Measurements from ENCODE around the gene GLIPR2. TPM values are rescaled to one million over a fixed set of nuclear protein-coding genes. Genes with fewer than 3 reads are reported as not detected.
A peak's percentile ranks its signal among the peaks of the same experiment; 100 is the strongest.
"Not testable (repeated sequence)": the region's sequence is repeated elsewhere in the genome, so short reads cannot be mapped to it uniquely, and the experiment has no call there.

GLIPR2 gene
- total RNA-seq, 1 experiment from 2014 or later, result 9.7 TPM

DNA sequence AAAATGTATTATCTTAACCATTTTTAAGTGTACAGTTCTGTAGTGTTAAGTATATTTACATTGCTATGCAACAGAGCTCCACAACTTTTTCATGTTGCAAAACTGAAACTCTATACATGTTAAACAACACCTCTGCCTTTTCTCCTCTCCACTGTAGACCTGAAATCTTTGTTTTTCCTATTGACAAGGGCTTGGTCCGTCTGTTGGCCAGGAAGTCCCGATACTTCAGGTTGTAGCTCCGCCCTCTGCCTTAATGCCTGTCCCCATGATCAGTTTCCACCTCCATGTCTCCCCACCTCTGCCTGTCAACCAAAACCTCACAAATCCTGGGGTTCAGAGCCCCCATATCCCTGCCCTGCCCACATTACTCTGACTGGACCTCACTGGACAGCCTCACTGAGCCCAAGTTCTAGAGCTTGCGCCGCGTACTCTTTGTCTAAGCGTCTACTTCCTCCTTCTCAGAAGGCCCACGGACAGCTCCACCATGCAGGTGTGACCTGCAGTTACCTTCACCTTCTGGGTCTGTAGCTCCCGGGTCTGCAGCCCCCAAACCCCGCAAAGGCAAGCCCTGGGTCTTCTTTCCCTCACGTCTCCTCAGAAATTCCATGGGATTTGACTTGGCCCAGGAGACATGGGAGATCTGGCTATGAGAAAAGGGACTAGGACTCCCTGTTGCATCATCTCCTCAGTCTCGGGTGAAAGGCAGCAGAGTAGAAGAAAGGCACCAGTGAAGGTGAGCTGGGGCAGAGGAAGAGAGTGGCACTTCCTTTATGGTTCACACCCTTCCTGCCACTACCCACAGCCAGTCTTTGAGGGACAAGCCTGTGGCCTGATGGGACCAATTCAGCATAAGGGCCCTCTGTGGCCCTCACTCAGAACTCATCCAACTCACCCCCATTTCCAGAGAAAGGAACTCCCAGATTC, 8.0 kb downstream of the GLIPR2 start:
- DNase-seq (ENCODE audit: low spot score), result no peak

- DNase-seq (ENCODE audit: low spot score), result no peak
These were observed 9.4 kb downstream of the GLIPR2 start for GRCh38 chr9:36145970-36146369.

DNA sequence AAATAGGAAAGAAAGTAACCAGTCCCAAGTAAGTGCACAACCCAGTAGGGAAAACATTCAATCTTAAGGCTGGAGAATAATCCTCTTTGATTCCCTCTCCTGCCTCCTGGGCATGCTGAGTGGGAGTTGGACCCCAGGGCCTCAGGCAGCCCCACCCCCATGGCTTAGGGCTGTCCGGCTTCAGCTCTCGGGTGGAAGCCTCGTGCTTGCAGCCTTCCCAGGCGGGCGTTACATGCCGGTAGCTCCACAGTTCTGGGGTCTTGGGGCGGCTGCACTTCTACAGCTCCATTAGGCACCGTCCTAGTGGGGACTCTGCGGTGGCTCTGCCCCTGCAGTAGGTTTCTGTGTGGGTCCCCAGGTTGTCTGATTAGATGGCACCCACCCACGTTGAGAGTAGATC, 10.1 kb downstream of the GLIPR2 start:
- no peak for DNase-seq (ENCODE audit: low spot score)

- no peak for DNase-seq (ENCODE audit: low spot score)
These were observed 11.1 kb downstream of the GLIPR2 start for GRCh38 chr9:36147441-36148175.

DNA sequence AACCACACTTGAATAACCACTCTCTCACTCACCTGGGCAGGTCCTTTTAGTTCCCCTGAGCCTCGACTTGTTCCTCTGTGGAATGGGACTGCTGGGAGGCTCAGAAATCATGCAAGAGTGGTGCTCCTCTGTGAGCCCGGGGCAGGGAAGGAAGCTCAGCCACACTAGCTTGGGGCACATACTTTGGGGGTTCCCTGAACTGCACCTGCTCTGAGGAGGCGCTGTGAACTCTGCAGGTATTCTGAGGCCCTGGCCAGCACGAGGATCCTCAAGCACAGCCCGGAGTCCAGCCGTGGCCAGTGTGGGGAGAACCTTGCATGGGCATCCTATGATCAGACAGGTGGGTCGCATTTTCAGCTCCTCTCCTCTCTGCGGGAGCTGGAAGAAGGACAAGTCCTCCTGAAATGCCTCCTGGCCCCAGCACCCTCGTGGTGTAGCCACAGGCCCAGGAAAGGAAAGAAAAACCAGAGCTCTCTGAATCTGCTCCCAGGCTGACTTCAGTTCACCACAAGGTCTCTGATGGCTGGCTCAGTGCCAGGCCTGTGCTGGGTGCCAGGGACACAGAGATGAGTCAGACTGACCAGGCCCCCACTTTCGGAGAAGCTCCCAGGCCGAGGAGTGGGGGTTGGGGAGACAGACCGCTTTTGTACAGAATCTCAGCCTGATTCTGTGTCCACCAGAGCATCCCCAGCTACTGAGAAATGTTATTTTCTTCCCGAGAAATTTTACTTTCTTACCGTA, 11.9 kb downstream of the GLIPR2 start:
- peak; percentile 97 for DNase-seq (ENCODE audit: low spot score)

GRCh38 chr9:36149197-36149596, 12.7 kb downstream of the GLIPR2 start:
- peak; percentile 44 for DNase-seq (ENCODE audit: low spot score)

DNA sequence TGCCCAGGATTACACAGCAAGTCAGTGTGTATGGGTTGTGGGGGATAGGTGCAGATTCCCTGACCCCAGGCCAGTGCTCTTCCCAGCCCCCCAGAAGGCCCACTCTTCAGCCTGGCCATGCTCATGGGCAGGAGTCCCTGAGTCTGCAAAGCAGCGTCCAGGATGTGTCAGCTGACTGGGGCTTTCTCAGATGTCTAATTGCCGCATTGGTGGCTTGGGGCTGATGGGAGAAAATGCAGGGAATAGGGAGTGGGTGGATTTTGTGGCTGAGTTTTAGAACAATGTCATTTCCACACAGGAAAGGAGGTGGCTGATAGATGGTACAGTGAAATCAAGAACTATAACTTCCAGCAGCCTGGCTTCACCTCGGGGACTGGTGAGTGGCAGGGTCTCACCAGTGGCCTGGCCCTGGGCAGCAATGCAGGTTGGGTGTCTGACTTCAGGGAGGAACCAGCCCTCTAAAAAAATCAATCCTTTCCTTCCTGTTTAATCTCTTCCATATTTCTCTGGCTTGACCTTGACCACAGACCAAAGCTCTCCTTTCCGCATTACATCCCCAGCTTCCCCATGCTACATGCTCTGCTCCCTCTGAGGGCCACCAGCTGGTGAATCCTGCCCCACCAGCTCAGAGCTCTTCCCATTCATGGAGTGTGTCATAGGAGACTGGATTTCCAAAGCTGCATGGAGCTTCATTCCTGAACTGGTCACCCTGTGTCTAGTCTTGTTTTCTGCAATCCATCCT, 14.2 kb downstream of the GLIPR2 start:
- no peak for DNase-seq (ENCODE audit: low spot score)

- DNase-seq (ENCODE audit: low spot score), result peak; percentile 76
These were observed 15.0 kb downstream of the GLIPR2 start for GRCh38 chr9:36151316-36152210.

DNA sequence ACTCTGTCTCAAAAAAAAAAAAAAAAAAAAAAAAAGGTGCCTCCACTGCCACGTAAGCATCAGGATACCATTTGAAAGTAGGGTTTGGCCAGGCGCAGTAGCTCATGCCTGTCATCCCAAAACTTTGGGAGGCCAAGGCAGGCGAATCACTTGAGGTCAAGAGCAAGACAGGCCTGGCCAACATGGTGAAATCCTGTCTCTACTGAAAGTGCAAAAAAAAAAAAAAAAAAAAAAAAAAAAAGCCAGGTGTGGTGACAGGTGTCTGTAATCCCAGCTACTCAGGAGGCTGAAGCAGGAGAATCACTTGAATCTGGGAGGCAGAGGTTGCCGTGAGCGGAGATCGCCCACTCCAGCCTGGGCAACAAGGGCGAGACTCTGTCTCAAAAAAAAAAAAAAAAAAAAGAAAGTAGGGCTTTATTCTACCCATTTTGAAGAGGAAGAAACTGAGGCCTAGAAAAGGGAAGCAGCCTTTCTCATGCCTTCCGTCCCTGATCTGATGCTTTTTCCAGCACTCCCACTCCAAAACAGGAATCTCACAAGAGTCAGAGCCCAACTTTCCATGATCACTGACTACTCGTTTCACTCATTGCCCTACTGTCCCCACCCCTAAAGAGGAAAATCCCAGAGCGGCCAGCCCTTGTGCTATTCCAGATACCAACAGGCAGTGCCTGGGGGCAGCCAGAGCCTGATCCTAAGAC, 16.4 kb downstream of the GLIPR2 start:
- DNase-seq (ENCODE audit: low spot score), result no peak

DNA sequence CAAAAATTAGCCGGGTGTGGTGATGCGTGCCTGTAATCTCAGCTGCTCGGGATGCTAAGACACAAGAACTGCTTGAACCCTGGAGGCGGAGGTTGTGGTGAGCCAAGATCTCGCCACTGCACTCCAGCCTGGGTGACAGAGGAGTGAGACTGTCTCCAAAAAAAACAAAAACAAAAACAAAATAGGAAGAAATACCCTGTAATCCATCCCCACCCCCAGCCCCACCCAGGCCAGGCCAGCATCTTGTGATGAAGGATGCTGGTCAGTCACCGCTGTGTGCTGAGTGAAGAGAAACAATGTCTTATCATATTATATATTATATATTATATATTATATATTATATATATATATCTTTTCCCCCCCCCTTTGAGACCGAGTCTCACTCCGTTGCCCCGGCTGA, 17.2 kb downstream of the GLIPR2 start:
- DNase-seq (ENCODE audit: low spot score), result no peak

DNA sequence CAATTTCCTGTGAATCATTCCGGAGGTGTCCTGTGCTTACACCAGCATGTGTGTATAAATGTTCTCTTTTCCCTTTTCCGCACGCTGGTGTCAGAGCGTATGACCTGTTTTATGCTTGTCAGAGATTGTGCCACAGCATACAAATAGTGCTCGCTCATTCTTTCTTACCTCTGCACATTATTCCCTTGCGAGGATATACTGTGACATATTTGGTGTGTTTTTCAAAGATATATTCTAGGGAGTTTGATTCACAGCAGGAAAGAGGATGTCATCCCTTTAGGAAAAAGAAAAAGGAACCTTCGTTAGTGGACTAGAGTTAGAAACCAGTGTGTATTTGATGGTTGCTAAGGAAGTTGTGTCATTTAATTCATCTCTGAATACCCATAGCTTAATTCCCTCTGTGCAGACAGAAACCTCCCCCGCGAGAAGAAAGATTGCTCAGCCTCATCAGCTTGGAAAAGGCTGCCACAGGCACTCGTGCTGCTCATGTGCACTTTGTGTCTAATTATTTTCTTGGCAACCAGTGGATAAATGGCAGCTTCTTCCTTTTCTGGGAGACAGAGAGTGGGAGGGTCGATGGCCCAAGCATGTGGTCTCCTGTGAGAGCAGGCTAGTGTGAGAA, 17.9 kb downstream of the GLIPR2 start:
- DNase-seq (ENCODE audit: low spot score), result no peak

DNA sequence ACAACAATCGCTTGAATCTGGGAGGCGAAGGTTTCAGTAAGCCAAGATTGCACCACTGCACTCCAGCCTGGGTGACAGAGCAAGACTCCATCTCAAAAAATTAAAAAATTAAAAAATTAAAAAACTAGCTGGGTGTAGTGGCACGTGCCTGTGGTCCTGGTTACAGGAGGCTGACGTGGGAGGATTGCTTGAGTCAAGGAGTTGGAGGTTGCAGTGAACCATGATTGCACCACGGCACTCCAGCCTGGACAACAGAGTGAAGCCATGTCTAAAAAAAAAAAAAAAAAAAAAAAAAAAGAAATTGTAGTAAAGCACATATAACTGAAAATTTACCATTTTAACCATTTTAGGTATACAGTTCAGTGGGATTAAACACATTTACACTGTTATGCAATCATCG, 19.6 kb downstream of the GLIPR2 start:
- no peak for DNase-seq (ENCODE audit: low spot score)

DNA sequence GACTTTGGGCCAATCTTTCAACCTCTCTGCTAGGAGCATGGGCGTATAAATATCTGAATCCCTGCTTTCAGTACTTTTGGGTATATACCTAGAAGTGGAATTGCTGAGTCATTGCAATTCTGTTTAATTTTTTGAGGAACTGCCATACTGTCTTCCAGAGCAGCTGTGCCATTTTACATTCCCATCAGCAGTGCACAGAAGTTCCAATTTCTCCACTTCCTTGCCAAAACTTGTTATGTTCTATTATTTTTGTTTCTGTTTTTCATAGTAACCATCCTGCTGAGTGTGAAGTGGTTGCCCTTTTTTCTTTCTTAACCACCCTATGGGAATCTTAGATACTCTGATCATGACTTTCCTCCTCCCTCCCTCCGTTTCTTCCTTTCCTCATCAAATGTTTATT, 21.6 kb downstream of the GLIPR2 start:
- no peak for DNase-seq (ENCODE audit: low spot score)

DNA sequence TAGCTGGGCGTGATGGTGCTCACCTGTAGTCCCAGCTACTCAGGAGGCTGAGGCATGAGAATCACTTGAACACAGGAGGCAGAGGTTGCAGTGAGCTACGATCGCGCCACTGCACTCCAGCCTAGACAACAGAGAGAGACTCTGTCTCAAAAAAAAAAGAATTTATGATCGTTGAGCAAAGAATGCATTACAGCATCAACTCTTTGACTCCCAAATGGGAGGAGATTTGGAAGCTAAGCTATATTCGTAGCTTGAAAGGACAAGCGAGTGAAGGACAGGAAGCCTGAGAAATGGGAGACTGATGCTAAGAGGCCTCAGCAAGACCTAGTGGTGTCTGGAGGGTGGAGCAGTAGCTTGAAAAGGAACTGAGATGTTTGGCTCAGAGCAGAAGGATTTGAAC, 22.4 kb downstream of the GLIPR2 start:
- no peak for DNase-seq (ENCODE audit: low spot score)

DNA sequence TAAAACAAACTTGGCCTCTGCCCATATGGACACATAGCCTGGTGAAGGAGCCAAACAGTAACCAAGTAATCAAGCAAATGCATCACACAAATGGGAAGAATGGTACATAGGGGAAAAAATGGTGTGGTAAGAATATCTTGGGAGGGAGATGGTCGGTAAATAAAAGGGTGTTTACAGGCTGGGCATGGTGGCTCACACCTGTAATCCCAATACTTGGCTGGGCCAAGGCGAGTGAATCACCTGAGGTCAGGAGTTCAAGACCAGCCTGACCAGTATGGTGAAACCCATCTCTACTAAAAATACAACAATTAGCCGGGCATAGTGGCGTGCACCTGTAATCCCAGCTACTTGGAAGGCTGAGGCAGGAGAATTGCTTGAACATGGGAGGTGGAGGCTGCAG, 23.0 kb downstream of the GLIPR2 start:
- DNase-seq (ENCODE audit: low spot score), result not testable (repeated sequence)

- not testable (repeated sequence) for DNase-seq (ENCODE audit: low spot score)
These were observed 23.6 kb downstream of the GLIPR2 start for GRCh38 chr9:36160126-36160525.

GRCh38 chr9:36161187-36161586, 24.7 kb downstream of the GLIPR2 start:
- no peak for DNase-seq (ENCODE audit: low spot score)

GRCh38 chr9:36162211-36162738, 25.7 kb downstream of the GLIPR2 start:
- DNase-seq (ENCODE audit: low spot score), result no peak

Measured in H4 (cell line).